Astrocyte of the cerebellum (primary cell): ENCODE measurements around the gene NANP.

Source experiments
- DNase-seq: peaks from one replicate; pipeline ENCODE4 v3.0.0-alpha.2; 2011; ENCODE audit warnings: low read depth
- H3K4me3 ChIP-seq: 2 replicates; pipeline ENCODE4 v1.5.1; 2011; ENCODE audit warnings: mild to moderate bottlenecking, low read depth, low read length, moderate library complexity
- CTCF ChIP-seq: IDR thresholded peaks from 2 replicates; pipeline ENCODE4 v1.5.1; 2012; ENCODE audit warnings: low read length, low read depth, moderate library complexity, mild to moderate bottlenecking; ENCODE audit errors: missing control alignments
- in situ Hi-C: cut with HindIII; loops from 2 replicates; pipeline ENCODE4 v1.10.0; 2017; ENCODE audit warnings: low sequenced_read_pairs

NANP gene

GRCh38 chr20:25624500-25624939, 706 bp upstream of the NANP start:
- in situ Hi-C loops, result no loop called here
- no peak for DNase-seq
- TF ChIP-seq CTCF, result no peak
- H3K4me3 ChIP-seq, result peak overlapping the region; percentile 92

DNA sequence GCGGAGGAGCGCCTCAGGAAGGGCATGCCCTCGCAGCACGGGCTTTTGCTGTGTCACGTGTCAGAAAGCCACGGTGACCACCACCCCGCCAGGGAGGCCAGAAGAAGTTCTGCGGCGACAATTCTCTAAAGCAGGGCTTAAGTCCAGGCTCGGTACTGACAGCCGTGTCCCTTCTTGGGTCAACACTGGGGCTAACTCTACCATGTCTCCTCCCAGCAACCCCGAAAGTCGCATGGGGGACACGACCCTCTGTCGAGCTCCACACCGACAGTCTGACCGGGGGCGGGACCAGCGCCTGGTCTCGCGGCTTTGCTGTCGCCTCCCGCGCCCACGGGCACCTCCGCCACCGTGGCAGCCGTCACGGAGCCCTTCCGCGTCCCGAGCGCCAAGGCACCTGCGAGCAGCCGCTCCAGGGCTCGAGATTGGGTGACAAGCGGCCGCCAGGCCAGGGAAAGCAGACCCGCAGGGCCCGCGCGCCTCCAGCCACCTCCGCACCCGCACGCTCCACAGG, 534 bp downstream of the NANP start:
- peak overlapping the region; percentile 92 for H3K4me3 ChIP-seq
- TF ChIP-seq CTCF, result no peak
- in situ Hi-C loops, result no loop called here
- no peak for DNase-seq

DNA sequence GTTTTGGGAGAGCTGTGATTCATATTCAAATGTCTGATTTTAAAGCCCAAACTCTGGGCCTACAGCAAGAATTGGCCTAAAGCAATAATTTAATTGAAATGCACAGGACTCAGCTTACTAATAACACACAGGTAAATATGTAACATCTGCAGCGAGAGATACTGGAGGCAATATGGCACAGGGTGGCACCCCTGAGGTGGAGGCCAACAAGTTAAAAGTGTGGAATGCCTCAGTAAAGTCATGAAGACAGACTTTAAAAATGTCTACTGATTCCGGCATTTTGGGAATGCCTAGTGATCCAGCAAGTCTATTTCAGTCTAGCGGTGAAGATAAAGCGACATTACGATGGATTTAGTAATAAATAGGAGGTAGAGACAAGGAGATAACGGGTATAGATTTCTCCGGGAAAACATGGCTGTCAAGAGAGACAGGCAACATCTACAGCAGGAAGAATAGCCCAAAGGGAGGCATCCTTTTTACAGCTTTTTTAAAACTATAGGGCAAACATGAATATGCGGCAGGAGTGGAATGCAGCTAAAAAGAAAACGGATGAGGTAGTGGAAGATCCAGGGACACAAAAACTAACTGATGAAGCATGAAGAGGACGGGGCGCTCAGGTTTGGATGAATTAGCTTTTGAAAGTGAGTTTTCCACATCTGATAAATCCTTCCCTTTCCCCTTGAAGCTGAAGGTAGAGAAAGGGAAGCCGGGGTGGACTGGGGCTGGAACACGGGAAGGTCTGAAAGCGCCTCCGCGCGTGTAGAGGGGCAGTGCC, 1.2 kb downstream of the NANP start:
- no peak for DNase-seq
- in situ Hi-C loops, result no loop called here
- peak overlapping the region; percentile 92 for H3K4me3 ChIP-seq

DNA sequence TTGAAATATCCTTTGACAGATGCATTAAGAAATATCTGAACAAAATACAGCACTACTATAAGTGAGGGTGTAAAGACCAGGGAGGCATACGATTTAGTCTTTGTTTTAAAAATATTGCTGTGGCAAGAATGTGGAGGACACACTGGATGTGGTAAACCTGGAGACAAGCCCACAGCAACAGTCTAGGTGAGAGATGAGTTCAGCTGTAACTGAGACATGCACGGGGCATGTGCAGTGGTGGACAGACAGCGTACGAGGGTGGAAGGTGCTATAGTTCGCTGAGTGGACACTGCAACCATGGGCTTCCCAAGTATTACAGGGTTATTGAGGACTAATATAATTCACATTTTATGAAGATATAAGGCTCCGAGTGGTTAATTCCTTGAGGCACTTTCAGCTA, 1.8 kb downstream of the NANP start:
- H3K4me3 ChIP-seq, result no peak overlapping the region
- TF ChIP-seq CTCF, result no peak
- in situ Hi-C loops, result no loop called here
- DNase-seq, result no peak

More for the DNA sequence above, 1.2 kb downstream of the NANP start:
- TF ChIP-seq CTCF, result no peak

DNA sequence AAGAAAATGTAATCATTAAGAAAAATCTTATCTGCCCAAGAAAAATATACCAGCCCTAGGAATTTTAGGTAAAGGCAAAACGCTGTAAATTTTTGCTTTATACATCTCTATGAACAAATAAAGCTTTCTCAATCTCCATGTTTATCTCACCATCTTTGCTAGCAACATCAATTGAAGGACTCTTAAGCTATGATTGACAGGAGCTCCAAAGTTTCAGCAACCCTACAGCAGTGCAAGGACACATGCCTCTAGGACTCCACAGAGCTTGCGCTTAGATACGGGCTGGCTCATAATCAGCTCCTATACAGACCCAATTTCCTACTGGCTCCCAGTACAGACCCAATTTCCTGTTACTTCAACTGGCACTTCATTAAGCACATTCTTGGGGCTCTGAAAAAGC, 4.3 kb downstream of the NANP start:
- DNase-seq, result no peak
- in situ Hi-C loops, result no loop called here
- no peak for TF ChIP-seq CTCF
- H3K4me3 ChIP-seq, result no peak overlapping the region

DNA sequence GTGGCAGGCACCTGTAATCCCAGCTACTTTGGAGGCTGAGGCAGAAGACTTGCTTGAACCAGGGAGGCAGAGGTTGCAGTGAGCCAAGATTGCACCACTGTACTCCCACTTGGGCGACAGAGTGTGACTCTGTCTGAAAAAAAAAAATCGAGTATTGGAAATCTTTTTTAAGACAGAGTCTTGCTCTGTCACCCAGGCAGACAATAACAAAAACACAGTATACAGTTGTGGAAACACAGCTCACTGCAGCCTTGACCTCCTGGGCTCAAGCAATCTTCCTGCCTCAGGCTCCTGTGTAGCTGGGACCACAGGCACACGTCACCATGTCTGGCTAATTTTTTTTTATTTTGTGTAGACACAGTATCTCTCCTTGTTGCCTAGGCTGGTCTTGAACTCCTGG, 15.0 kb downstream of the NANP start:
- no peak for DNase-seq
- in situ Hi-C loops, result no loop called here
- no peak for TF ChIP-seq CTCF
- H3K4me3 ChIP-seq, result no peak overlapping the region
